ENCODE results near the gene ANP32A. TPM values are rescaled to one million over a fixed set of nuclear protein-coding genes. Genes with fewer than 3 reads are reported as not detected.

Gene ANP32A
- total and polyA plus RNA-seq, 8 donors = 34.4 to 112 (median 68.7) TPM

DNA sequence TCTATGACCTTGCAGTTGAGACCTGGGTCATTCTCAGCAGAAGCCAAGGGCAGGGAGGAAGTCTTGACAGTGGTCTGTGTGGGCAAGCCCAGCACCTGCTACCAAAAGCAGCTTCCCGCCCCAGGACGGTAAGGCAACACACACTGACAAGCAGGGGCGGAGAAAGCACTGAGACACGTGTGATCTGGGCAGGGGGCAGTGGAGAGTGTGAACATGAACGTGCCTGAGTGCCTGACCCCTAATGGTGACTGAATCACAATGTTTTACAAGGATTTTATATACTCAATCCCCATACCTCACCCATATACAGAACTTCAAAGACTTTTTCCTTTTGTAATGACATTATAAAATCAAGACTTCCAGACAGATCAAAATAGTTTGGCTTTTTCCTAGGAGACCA is 35.2 kb downstream of the ANP32A start:
- 47 to 65% (median 53%) methylated on average over 5 of the region's 5 CpGs for WGBS, 5 donors

GRCh38 chr15:68784206-68784605 is 36.5 kb downstream of the ANP32A start:
- peaks cover 39 to 66% (median 47%) of the 10 kb centered on the region in 4 donors for H3K4me1 ChIP-seq
- intact Hi-C loops (cut with DNase I; ENCODE audit: low total_unique reads) = loop anchor here (5.0 kb wide), 1 partner anchor 93 kb away; no protein-coding TSS in a partner anchor
- H3K36me3 ChIP-seq = peaks cover 25 to 85% (median 77%) of the 10 kb centered on the region in 4 donors
- no peak for TF ChIP-seq CTCF (IDR thresholded peaks at IDR 0.05)
- TF ChIP-seq EP300 (IDR thresholded peaks at IDR 0.05) = no peak
- no peak for TF ChIP-seq POLR2AphosphoS5 (IDR thresholded peaks at IDR 0.05)
- no peak for TF ChIP-seq POLR2A (IDR thresholded peaks at IDR 0.05)
- WGBS, 5 donors = 77 to 89% (median 82%) methylated on average over 13 of the region's 13 CpGs
- peak overlapping the region in 4 of 5 donors; percentile 5 to 60 (median 22) for H3K27ac ChIP-seq
- H3K9me3 ChIP-seq = no peaks in the 10 kb centered on the region
- H3K27me3 ChIP-seq = no peaks in the 10 kb centered on the region
- no peak for DNase-seq
- no peak overlapping the region for H3K4me3 ChIP-seq

More for the DNA sequence above, 35.2 kb downstream of the ANP32A start:
- DNase-seq = no peak
- TF ChIP-seq CTCF (IDR thresholded peaks at IDR 0.05) = no peak
- TF ChIP-seq EP300 (IDR thresholded peaks at IDR 0.05) = no peak
- TF ChIP-seq POLR2A (IDR thresholded peaks at IDR 0.05) = no peak
- no peak for TF ChIP-seq POLR2AphosphoS5 (IDR thresholded peaks at IDR 0.05)
- H3K4me3 ChIP-seq = no peak overlapping the region
- H3K4me1 ChIP-seq = peaks cover 53 to 79% (median 60%) of the 10 kb centered on the region in 4 donors
- intact Hi-C loops (cut with DNase I; ENCODE audit: low total_unique reads) = no loop called here
- H3K27me3 ChIP-seq = no peaks in the 10 kb centered on the region
- peak overlapping the region in 4 of 5 donors; percentile 9 to 60 (median 50) for H3K27ac ChIP-seq
- no peaks in the 10 kb centered on the region for H3K9me3 ChIP-seq
- H3K36me3 ChIP-seq = peaks cover 17 to 71% (median 64%) of the 10 kb centered on the region in 4 donors

DNA sequence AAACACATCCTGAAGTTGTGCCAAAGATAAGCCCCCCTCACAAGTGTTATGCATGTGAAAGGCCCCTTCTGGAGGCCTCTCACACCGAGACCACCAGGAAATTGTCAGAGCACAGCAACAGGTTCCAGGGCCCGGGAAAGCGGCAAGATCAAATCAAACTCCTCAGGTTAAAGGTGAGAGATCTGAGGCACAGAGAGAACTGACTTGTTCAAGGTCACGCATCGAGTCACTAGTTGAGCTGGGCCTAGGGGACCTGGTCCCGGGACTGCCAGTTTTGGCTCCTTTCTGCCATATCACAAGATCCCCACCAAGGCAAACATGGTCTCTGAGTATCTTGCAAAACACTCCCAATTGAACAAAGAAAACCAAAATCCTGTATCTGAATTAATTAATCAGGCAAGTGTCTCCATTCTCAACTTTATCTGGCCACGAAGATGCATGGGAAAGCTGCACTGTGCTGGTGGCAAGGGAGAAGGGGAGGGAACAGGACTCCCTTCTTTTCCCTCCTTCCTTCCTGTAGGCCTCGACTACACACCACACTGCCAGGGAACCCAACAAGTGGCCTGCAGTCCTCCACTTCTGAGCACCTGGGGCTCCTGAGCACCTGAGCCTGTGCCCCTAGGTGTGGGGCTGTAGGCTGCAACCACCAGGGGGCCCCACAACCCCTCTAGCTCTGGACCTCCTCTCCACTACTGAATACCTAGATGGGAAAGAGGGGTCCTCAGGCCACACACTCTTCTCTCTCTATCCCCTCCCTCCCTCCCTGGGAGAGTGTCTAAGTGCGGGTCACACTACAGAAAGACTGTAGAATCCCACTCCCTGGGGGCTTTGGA is 37.3 kb downstream of the ANP32A start:
- no peak overlapping the region for H3K4me3 ChIP-seq
- no peaks in the 10 kb centered on the region for H3K27me3 ChIP-seq
- H3K9me3 ChIP-seq = no peaks in the 10 kb centered on the region
- peaks cover 32 to 58% (median 39%) of the 10 kb centered on the region in 4 donors for H3K4me1 ChIP-seq
- TF ChIP-seq CTCF (IDR thresholded peaks at IDR 0.05) = peak in 5 of 7 experiments; percentile 50 to 84 (median 62)
- no peak for TF ChIP-seq POLR2AphosphoS5 (IDR thresholded peaks at IDR 0.05)
- TF ChIP-seq POLR2A (IDR thresholded peaks at IDR 0.05) = no peak
- no peak for TF ChIP-seq EP300 (IDR thresholded peaks at IDR 0.05)
- H3K27ac ChIP-seq = peak overlapping the region in 3 of 5 donors; percentile 0 to 61 (median 6)
- WGBS, 5 donors = 77 to 82% (median 81%) methylated on average over 9 of the region's 9 CpGs
- intact Hi-C loops (cut with DNase I; ENCODE audit: low total_unique reads) = loop anchor here (5.0 kb wide), 1 partner anchor 94 kb away; no protein-coding TSS in a partner anchor
- H3K36me3 ChIP-seq = peaks cover 25 to 92% (median 85%) of the 10 kb centered on the region in 4 donors
- DNase-seq = peak; percentile 77

DNA sequence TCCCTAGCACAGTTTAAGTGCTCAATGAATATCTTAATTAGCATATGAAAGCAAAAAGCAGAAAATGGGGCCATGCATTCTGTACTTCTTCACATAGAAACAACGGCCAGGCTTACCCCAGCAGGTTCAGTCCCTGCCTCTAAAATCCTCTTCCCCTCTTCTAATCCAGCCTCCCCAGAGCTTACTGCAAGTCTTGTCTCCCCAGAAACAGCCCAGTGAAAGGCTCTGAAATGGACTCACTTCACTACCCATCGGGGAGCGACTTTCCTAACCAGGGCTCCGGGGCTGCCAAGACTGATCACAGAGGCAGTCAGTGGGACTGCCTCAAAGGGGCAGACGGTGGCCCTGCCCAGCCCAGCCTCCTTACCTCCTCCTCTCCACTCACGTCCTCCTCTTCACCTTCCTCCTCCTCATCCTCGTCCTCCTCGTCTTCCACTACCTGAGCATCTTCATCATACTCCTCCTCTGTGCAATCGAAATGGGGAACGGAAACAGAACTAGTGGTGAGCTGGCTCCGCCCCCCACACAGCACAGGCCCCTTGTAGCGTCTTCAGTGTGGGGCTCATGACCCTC is 38.0 kb downstream of the ANP32A start:
- Histone ChIP-seq H3K27ac (peak overlapping the region in 3 of 5 donors; percentile 0 to 67 (median 61)), H3K9me3 (no peaks in the 10 kb centered on the region), H3K4me1 (peaks cover 26 to 50% (median 32%) of the 10 kb centered on the region in 4 donors), H3K27me3 (no peaks in the 10 kb centered on the region), H3K4me3 (no peak overlapping the region), H3K36me3 (peaks cover 25 to 98% (median 92%) of the 10 kb centered on the region in 4 donors)
- TF ChIP-seq CTCF (IDR thresholded peaks at IDR 0.05) (no peak), EP300 (IDR thresholded peaks at IDR 0.05) (no peak), POLR2A (IDR thresholded peaks at IDR 0.05) (no peak), POLR2AphosphoS5 (IDR thresholded peaks at IDR 0.05) (no peak)
- DNase-seq = no peak
- intact Hi-C loops (cut with DNase I; ENCODE audit: low total_unique reads) = loop anchor here (5.0 kb wide), 1 partner anchor 95 kb away; no protein-coding TSS in a partner anchor
- WGBS, 5 donors = 84 to 90% (median 87%) methylated on average over 12 of the region's 12 CpGs
